H1 (cell line): ENCODE data around the gene KRT75. TPM values are rescaled to one million over a fixed set of nuclear protein-coding genes. Genes with fewer than 3 reads are reported as not detected.

Experiments
- CBX5 ChIP-seq: fragments of 300-800, 300-1000 bp; sonication (generic); IDR thresholded peaks from 2 replicates; pipeline ENCODE4 v1.7.1; 2016; ENCODE audit warnings: antibody characterized with exemption, low read length, low read depth
- CHD7 ChIP-seq: fragments of 300-600 bp; sonication (generic); IDR thresholded peaks from 2 replicates; pipeline ENCODE4 v1.7.1; 2012; ENCODE audit warnings: low read length, moderate library complexity, mild to moderate bottlenecking, inconsistent platforms; ENCODE audit not compliant: insufficient replicate concordance
- CREB1 ChIP-seq: IDR thresholded peaks from 2 replicates; pipeline ENCODE4 v1.6.1; 2012; ENCODE audit warnings: inconsistent platforms
- CTBP2 ChIP-seq: IDR thresholded peaks from 2 replicates; pipeline ENCODE4 v1.7.0; 2011; ENCODE audit warnings: borderline replicate concordance, mild to moderate bottlenecking, moderate library complexity, mixed read lengths, low read length; ENCODE audit not compliant: insufficient read depth, insufficient read length
- EGR1 ChIP-seq: IDR thresholded peaks from 2 replicates; pipeline ENCODE4 v1.6.1; 2011; ENCODE audit warnings: low read depth, low read length, borderline replicate concordance
- GTF2F1 ChIP-seq: IDR thresholded peaks from 2 replicates; pipeline ENCODE4 v1.6.1; 2012; ENCODE audit warnings: low read depth, low read length, improper control_type of control experiment, borderline replicate concordance
- POU5F1 ChIP-seq: IDR thresholded peaks from 2 replicates; pipeline ENCODE4 v1.6.1; 2011; ENCODE audit warnings: low read depth, mild to moderate bottlenecking, low read length, moderate library complexity
- polyA plus RNA-seq, 7 experiments: library from polyadenylated mRNA; depleted of rRNA in 3 of 7; stranded (reverse) in 5 of 7; unstranded in 2 of 7; fragments of >200 nt in 5 of 7; fragments of 200-250 nt in 2 of 7; gene quantifications; 1 replicate in 5 of 7; 2 replicates in 1 of 7; 4 replicates in 1 of 7; pipeline versions ENCODE4 v1.2.1 to v1.2.3, GENCODE V29; 2011 to 2013; ENCODE audit warnings: missing spikeins in 2 of 7, mixed read lengths in 2 of 7
- total RNA-seq: library from RNA; stranded (reverse); fragmentation: NEBNext Ultra II Directional; extraction: Animal tissue kit (Norgen Biotek cat#: 25700); gene quantifications from 2 replicates; pipeline ENCODE4 v1.2.1, GENCODE V29; 2021

KRT75 gene
- total and polyA plus RNA-seq, 2 of the 8 experiments (the other 6 are each of a cell fraction or from before 2014, with no cell fraction given): not detected

- no peak for TF ChIP-seq CHD7
- no peak for TF ChIP-seq GTF2F1
- TF ChIP-seq EGR1: no peak
- TF ChIP-seq CREB1: no peak
- TF ChIP-seq POU5F1: no peak
- no peak for TF ChIP-seq CBX5
- no peak for TF ChIP-seq CTBP2
- TF ChIP-seq, all 59 proteins: peak for 0
Observed at GRCh38 chr12:52378091-52378490, 56.1 kb downstream of the KRT75 start (continued).
